DND-41 (cell line): ENCODE measurements around the gene FGF1.

ENCODE experiments used
- EZH2 ChIP-seq: IDR thresholded peaks from 3 replicates; pipeline ENCODE4 v1.6.1; 2012; ENCODE audit warnings: borderline replicate concordance, low read depth, mild to moderate bottlenecking, moderate library complexity, low read length, inconsistent platforms; ENCODE audit not compliant: severe bottlenecking
- TF ChIP-seq, protein P1 (sequence below): IDR thresholded peaks from 2 replicates; pipeline ENCODE4 v1.5.1; 2012; ENCODE audit warnings: borderline replicate concordance, low read length, moderate library complexity, mild to moderate bottlenecking; ENCODE audit not compliant: poor library complexity, severe bottlenecking; ENCODE audit errors: extremely low read depth

DNA sequence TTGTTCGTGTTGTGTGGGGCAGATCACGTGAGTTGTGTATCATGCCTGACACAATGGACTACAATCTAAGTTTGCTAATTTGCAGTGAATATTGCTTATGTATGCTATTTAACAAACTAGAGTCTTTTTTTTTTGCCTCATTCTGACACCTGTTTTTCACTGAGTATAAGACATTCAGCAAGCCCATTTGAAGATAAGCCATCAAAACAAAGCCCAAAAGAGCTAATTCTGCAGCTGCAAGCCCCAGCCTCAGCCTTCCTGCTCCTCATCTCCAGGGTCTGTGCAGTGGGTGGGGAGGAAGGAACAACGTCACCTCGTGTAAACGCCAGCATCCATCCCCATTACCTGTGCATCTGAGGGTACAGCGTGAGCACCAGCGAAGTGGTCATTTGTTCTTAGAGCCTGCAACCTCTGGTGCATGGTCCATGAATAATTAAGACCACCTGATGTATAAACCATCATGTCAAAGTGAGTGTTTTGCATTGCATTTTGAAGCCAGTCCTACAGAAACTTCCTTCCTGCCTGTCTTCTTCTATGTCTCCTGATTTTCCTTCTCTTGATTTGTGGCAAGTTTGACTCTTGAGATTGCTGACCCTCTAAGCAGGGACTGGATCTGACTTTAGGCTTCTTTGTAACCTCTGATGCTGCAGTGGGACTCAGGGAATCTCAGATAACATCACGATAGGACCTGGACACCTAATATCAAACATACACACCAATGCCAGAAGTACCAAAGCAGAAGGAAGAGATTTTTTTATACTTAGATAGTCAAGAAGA is 73.2 kb downstream of the FGF1 start:
- TF ChIP-seq, protein P1, sequence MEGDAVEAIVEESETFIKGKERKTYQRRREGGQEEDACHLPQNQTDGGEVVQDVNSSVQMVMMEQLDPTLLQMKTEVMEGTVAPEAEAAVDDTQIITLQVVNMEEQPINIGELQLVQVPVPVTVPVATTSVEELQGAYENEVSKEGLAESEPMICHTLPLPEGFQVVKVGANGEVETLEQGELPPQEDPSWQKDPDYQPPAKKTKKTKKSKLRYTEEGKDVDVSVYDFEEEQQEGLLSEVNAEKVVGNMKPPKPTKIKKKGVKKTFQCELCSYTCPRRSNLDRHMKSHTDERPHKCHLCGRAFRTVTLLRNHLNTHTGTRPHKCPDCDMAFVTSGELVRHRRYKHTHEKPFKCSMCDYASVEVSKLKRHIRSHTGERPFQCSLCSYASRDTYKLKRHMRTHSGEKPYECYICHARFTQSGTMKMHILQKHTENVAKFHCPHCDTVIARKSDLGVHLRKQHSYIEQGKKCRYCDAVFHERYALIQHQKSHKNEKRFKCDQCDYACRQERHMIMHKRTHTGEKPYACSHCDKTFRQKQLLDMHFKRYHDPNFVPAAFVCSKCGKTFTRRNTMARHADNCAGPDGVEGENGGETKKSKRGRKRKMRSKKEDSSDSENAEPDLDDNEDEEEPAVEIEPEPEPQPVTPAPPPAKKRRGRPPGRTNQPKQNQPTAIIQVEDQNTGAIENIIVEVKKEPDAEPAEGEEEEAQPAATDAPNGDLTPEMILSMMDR, result no peak
- TF ChIP-seq EZH2, result no peak
